GM12878 (cell line): Measurements from ENCODE around the gene SLC29A4. TPM values are rescaled to one million over a fixed set of nuclear protein-coding genes. Genes with fewer than 3 reads are reported as not detected.
"Not testable (repeated sequence)": the region's sequence is repeated elsewhere in the genome, so short reads cannot be mapped to it uniquely, and the experiment has no call there.

Experiments
- ATAC-seq: fragments of 200-7000 bp; cut with Tn5 transposase; 3 replicates; pipeline ENCODE4 v1.9.1; 2020; ENCODE audit warnings: mild to moderate bottlenecking, moderate library complexity
- BruUV-seq: library from RNA; stranded (reverse); fragments of 400-500 nt; replicated peaks from 2 replicates; lab custom pipeline; 2021; lab: Mats Ljungman, UMichigan
- CTCF ChIA-PET: fragments of 300-600 bp; sonication (Branson Sonifier 250); formaldehyde crosslinking; extraction: SDS; loops from one replicate; lab custom pipeline; 2021; ENCODE audit warnings: inconsistent platforms; lab: Yijun Ruan, JAX
- POLR2A ChIA-PET: fragments of 350-600 bp; formaldehyde crosslinking; extraction: SDS; loops from one replicate; lab custom pipeline; 2021; ENCODE audit warnings: inconsistent platforms; lab: Charles Lee
- RAD21 ChIA-PET: fragments of 300-600 bp; sonication (Branson Sonifier 250); formaldehyde crosslinking; loops from one replicate; lab custom pipeline; 2023; ENCODE audit warnings: antibody characterized with exemption; ENCODE audit not compliant: unreplicated experiment; lab: Charles Lee
- SMC1A ChIA-PET: fragments of 300-600 bp; sonication (Branson Sonifier 250); formaldehyde crosslinking; loops from one replicate; lab custom pipeline; 2023; ENCODE audit not compliant: unreplicated experiment, uncharacterized antibody; lab: Charles Lee
- DNase-seq: peaks from one replicate; pipeline ENCODE4 v3.0.0-alpha.2; 2011; ENCODE audit warnings: low read depth, low spot score
- FAIRE-seq: peaks from 3 replicates; lab custom pipeline; 2011; peaks lifted over from hg19 to GRCh38; lab: Jason Lieb, UNC
- H2AFZ ChIP-seq: 2 replicates; pipeline ENCODE4 v1.6.0; 2011; ENCODE audit warnings: low read depth, low read length, control low read depth; ENCODE audit not compliant: control insufficient read depth
- H3K27ac ChIP-seq: 2 replicates; pipeline ENCODE4 v1.5.1; 2011; ENCODE audit warnings: control low read depth; ENCODE audit not compliant: control insufficient read depth, insufficient read depth
- H3K27me3 ChIP-seq, 2 experiments: replicated peaks in 1 of 2; 2 replicates each; pipeline versions ENCODE4 v1.6.0 to v1.6.1; 2011; ENCODE audit warnings: low read length in 1 of 2; ENCODE audit not compliant: control insufficient read depth in 2 of 2, insufficient read depth in 2 of 2
- H3K36me3 ChIP-seq, 2 experiments: 2 replicates each; pipeline ENCODE4 v1.5.1; 2011; ENCODE audit warnings: low read length in 1 of 2; ENCODE audit not compliant: control insufficient read depth in 2 of 2, insufficient read depth in 2 of 2
- H3K4me1 ChIP-seq: 2 replicates; pipeline ENCODE4 v1.6.1; 2011; ENCODE audit warnings: mild to moderate bottlenecking, low read length, moderate library complexity, mixed read lengths; ENCODE audit not compliant: control insufficient read depth, insufficient read depth
- H3K4me2 ChIP-seq: 2 replicates; pipeline ENCODE4 v1.6.0; 2011; ENCODE audit warnings: control low read depth; ENCODE audit not compliant: control insufficient read depth, insufficient read depth
- H3K4me3 ChIP-seq: fragments of 200-600 bp; sonication (generic); 2 replicates; pipeline ENCODE4 v1.5.1; 2016
- H3K79me2 ChIP-seq: 2 replicates; pipeline ENCODE4 v1.6.0; 2011; ENCODE audit warnings: low read length; ENCODE audit not compliant: control insufficient read depth, insufficient read depth
- H3K9ac ChIP-seq: 2 replicates; pipeline ENCODE4 v1.8.0; 2011; ENCODE audit warnings: low read length, control low read depth, mixed read lengths; ENCODE audit not compliant: control insufficient read depth, insufficient read depth
- H3K9me3 ChIP-seq: replicated peaks from 3 replicates; pipeline ENCODE4 v1.5.1; 2011; ENCODE audit warnings: mild to moderate bottlenecking, low read length; ENCODE audit not compliant: control insufficient read depth, insufficient read depth
- H4K20me1 ChIP-seq: 2 replicates; pipeline ENCODE4 v1.6.0; 2011; ENCODE audit not compliant: control insufficient read depth, insufficient read depth
- WGBS: methylation state at CpG from one replicate; pipeline ENCODE4 v1.1.6; 2016; ENCODE audit warnings: low lambda C conversion rate; ENCODE audit not compliant: insufficient replicate concordance, insufficient coverage; ENCODE audit errors: missing lambda C conversion rate; 5-methylcytosine and 5-hydroxymethylcytosine counted together
- in situ Hi-C: fragments of 300-500 bp; cut with MboI; formaldehyde crosslinking; loops from 9 replicates; pipeline ENCODE4 v1.14.3; 2018; ENCODE audit warnings: mixed read lengths
- intact Hi-C: fragments of 100-400 bp; cut with micrococcal nuclease; formaldehyde crosslinking; loops from one replicate; pipeline ENCODE4 v1.14.2; 2022; ENCODE audit not compliant: unreplicated experiment
- polyA plus RNA-seq, 11 experiments: library from polyadenylated mRNA; depleted of rRNA in 4 of 11; unstranded in 6 of 11; stranded (reverse) in 5 of 11; fragments of >200 nt; fragmentation: Nextera tagmentation in 4 of 11; fragmentation: Illumina TruSeq in 1 of 11; extraction: Ambion mirVana in 4 of 11; extraction: Trizol in 1 of 11; gene quantifications; 1 replicate in 1 of 11; 2 replicates in 10 of 11; pipeline versions ENCODE4 v1.2.1 to v1.2.3, GENCODE V29; 2011 to 2016; ENCODE audit warnings: inconsistent platforms in 2 of 11, missing spikeins in 2 of 11, low read depth in 1 of 11
- total RNA-seq, 4 experiments: library from RNA; depleted of rRNA in 3 of 4; stranded (reverse); fragments of >200 nt in 3 of 4; fragmentation: Illumina TruSeq in 1 of 4; extraction: Trizol in 1 of 4; gene quantifications; 2 replicates each; pipeline versions ENCODE4 v1.2.1 to v1.2.3, GENCODE V29; 2013 to 2021

The SLC29A4 gene
- total and polyA plus RNA-seq, 10 of the 15 experiments (the other 5 are each of a cell fraction or from before 2014, with no cell fraction given), result 0.11 to 0.72 (median 0.23) TPM; not detected in 3

GRCh38 chr7:5250787-5251186, 32.0 kb upstream of the SLC29A4 start:
- H2AFZ ChIP-seq, H3K4me2 ChIP-seq, FAIRE-seq, H3K4me1 ChIP-seq, POLR2A ChIA-PET, H3K4me3 ChIP-seq, H3K27me3 ChIP-seq, intact Hi-C loops, SMC1A ChIA-PET, H3K9ac ChIP-seq, H3K27ac ChIP-seq, H3K36me3 ChIP-seq, in situ Hi-C loops, H3K9me3 ChIP-seq, H3K79me2 ChIP-seq, H4K20me1 ChIP-seq, BruUV-seq, RAD21 ChIA-PET, DNase-seq, ATAC-seq: not testable (repeated sequence)
- CTCF ChIA-PET, result interaction anchor here (2.0 kb wide), 1 partner anchor 11 kb away, joined by 8 read pairs; no protein-coding TSS in a partner anchor
- WGBS, result 66% methylated on average over 8 of the region's 8 CpGs

GRCh38 chr7:5253529-5253928, 29.2 kb upstream of the SLC29A4 start:
- not testable (repeated sequence) for ATAC-seq

GRCh38 chr7:5254371-5254770, 28.4 kb upstream of the SLC29A4 start:
- H3K79me2 ChIP-seq, H3K27me3 ChIP-seq, FAIRE-seq, H3K4me3 ChIP-seq, H3K4me2 ChIP-seq, H3K36me3 ChIP-seq, H2AFZ ChIP-seq, DNase-seq, in situ Hi-C loops, H3K27ac ChIP-seq, H3K4me1 ChIP-seq, BruUV-seq, H4K20me1 ChIP-seq, H3K9me3 ChIP-seq, RAD21 ChIA-PET, H3K9ac ChIP-seq, ATAC-seq, intact Hi-C loops: not testable (repeated sequence)
- WGBS, result 64% methylated on average over 9 of the region's 9 CpGs
- POLR2A ChIA-PET, result interaction anchor here (0.6 kb wide), 2 partner anchors 70 to 218 kb away, joined by 3 read pairs; no protein-coding TSS in a partner anchor
- CTCF ChIA-PET, result interaction anchor here (0.7 to 0.9 kb wide), 2 partner anchors 20 to 143 kb away, joined by 3 read pairs; no protein-coding TSS in a partner anchor
- SMC1A ChIA-PET, result interaction anchor here (0.9 kb wide), 1 partner anchor 23 kb away, joined by 3 read pairs; no protein-coding TSS in a partner anchor

More at GRCh38 chr7:5253529-5253928, 29.2 kb upstream of the SLC29A4 start:
- intact Hi-C loops, H3K79me2 ChIP-seq, H3K9me3 ChIP-seq, RAD21 ChIA-PET, H4K20me1 ChIP-seq, FAIRE-seq, H3K4me3 ChIP-seq, H3K4me2 ChIP-seq, CTCF ChIA-PET, H3K27me3 ChIP-seq, H3K36me3 ChIP-seq, H3K27ac ChIP-seq, in situ Hi-C loops, H3K4me1 ChIP-seq, H3K9ac ChIP-seq, DNase-seq, H2AFZ ChIP-seq, BruUV-seq, POLR2A ChIA-PET: not testable (repeated sequence)
- SMC1A ChIA-PET, result interaction anchor here (0.9 kb wide), 1 partner anchor 22 kb away, joined by 3 read pairs; no protein-coding TSS in a partner anchor
- 53% methylated on average over 14 of the region's 14 CpGs for WGBS
